ENCODE measurements around the gene TAAR1. TPM values are rescaled to one million over a fixed set of nuclear protein-coding genes. Genes with fewer than 3 reads are reported as not detected.

Gene TAAR1
- total and polyA plus RNA-seq, 2 donors (not counting 3 experiments of a cell fraction or from before 2014, with no cell fraction given), result not detected

DNA sequence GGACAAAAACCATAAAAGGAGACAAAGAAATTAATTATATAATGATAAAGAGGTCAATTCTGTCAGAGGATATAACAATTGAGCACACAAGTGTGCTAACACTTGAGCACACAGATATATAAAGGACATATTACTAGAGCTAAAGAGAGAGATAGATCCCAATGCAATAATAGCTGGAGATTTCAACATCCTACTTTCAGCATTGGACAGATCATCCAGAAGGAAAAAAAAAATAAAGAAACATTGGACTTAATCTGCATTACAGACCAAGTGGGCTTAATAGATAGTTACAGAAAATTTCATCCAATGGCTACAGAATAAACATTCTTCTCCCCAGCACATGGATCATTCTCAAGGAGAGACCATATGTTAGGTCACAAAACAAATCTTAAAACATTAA is 45.0 kb upstream of the TAAR1 start:
- no peak for FAIRE-seq
- no peak for DNase-seq (ENCODE audit: low read depth, low spot score)
- intact Hi-C loops (cut with micrococcal nuclease) (no loop called here), dilution Hi-C loops (cut with MboI; ENCODE audit: extremely low pct_ligation_motif_present, low sequenced_read_pairs) (no loop called here)
- H3K27ac ChIP-seq (ENCODE audit: insufficient read depth, low read depth, low read length), result no peak overlapping the region
- no peak overlapping the region for H3K4me2 ChIP-seq (ENCODE audit: insufficient read depth, low read length)
- POLR2A ChIA-PET, result no interaction called here
- H3K27me3 ChIP-seq (ENCODE audit: control insufficient read depth in 2 of 2, insufficient read depth in 2 of 2, low read length in 2 of 2), result peaks cover 1 to 4% of the 10 kb centered on the region in 2 experiments
- no peaks in the 10 kb centered on the region for H3K4me1 ChIP-seq (ENCODE audit: control insufficient read depth, extremely low read depth, insufficient read depth, low read length)
- no peak overlapping the region for H3K4me3 ChIP-seq (replicated peaks in 1 of 3; ENCODE audit: insufficient read depth in 1 of 3, low read depth in 1 of 3, low read length in 3 of 3)
- no TSS peak for BruUV-seq (replicated peaks)
- no peaks in the 10 kb centered on the region for H3K79me2 ChIP-seq (ENCODE audit: control insufficient read depth, insufficient read depth, low read length)
- TF ChIP-seq FOS (IDR thresholded peaks at IDR 0.05; ENCODE audit: borderline replicate concordance, insufficient read depth, low read length) (no peak), POLR2A (IDR thresholded peaks at IDR 0.05; ENCODE audit: low read depth, low read length) (no peak), MYC (IDR thresholded peaks at IDR 0.05; ENCODE audit: low read depth, low read length) (no peak), GATA2 (IDR thresholded peaks at IDR 0.05; ENCODE audit: insufficient read depth, insufficient read length, low read depth, low read length) (no peak)
- TF ChIP-seq, protein P1, sequence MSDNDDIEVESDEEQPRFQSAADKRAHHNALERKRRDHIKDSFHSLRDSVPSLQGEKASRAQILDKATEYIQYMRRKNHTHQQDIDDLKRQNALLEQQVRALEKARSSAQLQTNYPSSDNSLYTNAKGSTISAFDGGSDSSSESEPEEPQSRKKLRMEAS (IDR thresholded peaks at IDR 0.05; ENCODE audit: insufficient read depth, insufficient read length), result no peak
- no peaks in the 10 kb centered on the region for H3K36me3 ChIP-seq (ENCODE audit: control insufficient read depth in 2 of 2, extremely low read depth in 1 of 2, insufficient read depth in 2 of 2, low read length in 2 of 2)
- no peaks in the 10 kb centered on the region for H3K9me3 ChIP-seq (replicated peaks; ENCODE audit: control insufficient read depth, insufficient read depth, low read length)
- CTCF ChIA-PET, result interaction anchor here (1.2 to 2.6 kb wide), 2 partner anchors 24 to 34 kb away, joined by 3 to 7 read pairs; no protein-coding TSS in a partner anchor
- H3K9me1 ChIP-seq (replicated peaks; ENCODE audit: control insufficient read depth, extremely low read depth, insufficient read depth, low read length), result no peaks in the 10 kb centered on the region
- no peaks in the 10 kb centered on the region for H4K20me1 ChIP-seq (replicated peaks; ENCODE audit: control insufficient read depth, extremely low read depth, insufficient read depth, low read length)
- no peak overlapping the region for H2AFZ ChIP-seq (ENCODE audit: low read depth, low read length)
- H3K9ac ChIP-seq (replicated peaks; ENCODE audit: extremely low read depth, insufficient read depth, low read length), result no peak overlapping the region

DNA sequence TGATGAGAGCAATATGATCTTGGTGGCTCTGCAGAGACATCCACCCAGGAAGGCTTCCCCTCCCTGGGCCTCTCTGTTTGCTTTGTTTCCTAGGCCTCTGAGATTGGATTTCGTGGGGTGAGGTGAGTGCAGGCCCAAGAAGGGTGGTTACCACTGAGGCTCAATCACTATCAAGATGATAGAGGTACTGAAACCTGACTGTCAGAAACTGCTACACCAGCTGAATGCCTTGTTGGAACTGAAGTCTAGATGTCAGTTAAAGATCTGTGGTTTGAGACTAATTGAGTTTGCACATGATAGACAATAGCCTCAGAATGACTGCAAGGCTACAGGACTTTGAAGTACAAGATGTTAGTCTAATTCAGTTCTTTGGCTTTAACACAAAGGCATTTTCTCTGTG is 39.6 kb upstream of the TAAR1 start:
- TF ChIP-seq MYC (IDR thresholded peaks at IDR 0.05; ENCODE audit: low read depth, low read length), result no peak
- no peak for TF ChIP-seq GATA2 (IDR thresholded peaks at IDR 0.05; ENCODE audit: insufficient read depth, insufficient read length, low read depth, low read length)
- no peak for TF ChIP-seq EZH2 (IDR thresholded peaks at IDR 0.05; ENCODE audit: borderline replicate concordance, low read depth, low read length, severe bottlenecking)
- no peak for TF ChIP-seq JUN (IDR thresholded peaks at IDR 0.05; ENCODE audit: borderline replicate concordance, insufficient read depth, insufficient read length, low read depth)
- TF ChIP-seq, protein P1 (IDR thresholded peaks at IDR 0.05; ENCODE audit: insufficient read depth, insufficient read length), result no peak
- no peak for TF ChIP-seq FOS (IDR thresholded peaks at IDR 0.05; ENCODE audit: borderline replicate concordance, insufficient read depth, low read length)
- TF ChIP-seq POLR2AphosphoS5 (IDR thresholded peaks at IDR 0.05; ENCODE audit: insufficient read depth, low read depth, low read length), result no peak
- TF ChIP-seq, protein P2, sequence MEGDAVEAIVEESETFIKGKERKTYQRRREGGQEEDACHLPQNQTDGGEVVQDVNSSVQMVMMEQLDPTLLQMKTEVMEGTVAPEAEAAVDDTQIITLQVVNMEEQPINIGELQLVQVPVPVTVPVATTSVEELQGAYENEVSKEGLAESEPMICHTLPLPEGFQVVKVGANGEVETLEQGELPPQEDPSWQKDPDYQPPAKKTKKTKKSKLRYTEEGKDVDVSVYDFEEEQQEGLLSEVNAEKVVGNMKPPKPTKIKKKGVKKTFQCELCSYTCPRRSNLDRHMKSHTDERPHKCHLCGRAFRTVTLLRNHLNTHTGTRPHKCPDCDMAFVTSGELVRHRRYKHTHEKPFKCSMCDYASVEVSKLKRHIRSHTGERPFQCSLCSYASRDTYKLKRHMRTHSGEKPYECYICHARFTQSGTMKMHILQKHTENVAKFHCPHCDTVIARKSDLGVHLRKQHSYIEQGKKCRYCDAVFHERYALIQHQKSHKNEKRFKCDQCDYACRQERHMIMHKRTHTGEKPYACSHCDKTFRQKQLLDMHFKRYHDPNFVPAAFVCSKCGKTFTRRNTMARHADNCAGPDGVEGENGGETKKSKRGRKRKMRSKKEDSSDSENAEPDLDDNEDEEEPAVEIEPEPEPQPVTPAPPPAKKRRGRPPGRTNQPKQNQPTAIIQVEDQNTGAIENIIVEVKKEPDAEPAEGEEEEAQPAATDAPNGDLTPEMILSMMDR (IDR thresholded peaks at IDR 0.05; ENCODE audit: extremely low read depth in 1 of 2, insufficient read depth in 1 of 2, low read depth in 1 of 2, low read length in 2 of 2), result no peak
- no peak for TF ChIP-seq POLR2A (IDR thresholded peaks at IDR 0.05; ENCODE audit: low read depth, low read length)
- BruUV-seq (replicated peaks), result no TSS peak
- H3K79me2 ChIP-seq (ENCODE audit: control insufficient read depth, insufficient read depth, low read length), result no peaks in the 10 kb centered on the region
- peaks cover 9% of the 10 kb centered on the region for H3K4me1 ChIP-seq (ENCODE audit: control insufficient read depth, extremely low read depth, insufficient read depth, low read length)
- H4K20me1 ChIP-seq (replicated peaks; ENCODE audit: control insufficient read depth, extremely low read depth, insufficient read depth, low read length), result no peaks in the 10 kb centered on the region
- H2AFZ ChIP-seq (ENCODE audit: low read depth, low read length), result no peak overlapping the region
- no peak overlapping the region for H3K9ac ChIP-seq (replicated peaks; ENCODE audit: extremely low read depth, insufficient read depth, low read length)
- dilution Hi-C loops (cut with MboI; ENCODE audit: extremely low pct_ligation_motif_present, low sequenced_read_pairs), result no loop called here
- CTCF ChIA-PET, result interaction anchor here (1.4 kb wide), 1 partner anchor 28 kb away, joined by 5 read pairs; no protein-coding TSS in a partner anchor
- DNase-seq (ENCODE audit: low read depth, low spot score) (no peak), FAIRE-seq (no peak)
- no peak overlapping the region for H3K4me2 ChIP-seq (ENCODE audit: insufficient read depth, low read length)
- no peaks in the 10 kb centered on the region for H3K36me3 ChIP-seq (ENCODE audit: control insufficient read depth in 2 of 2, extremely low read depth in 1 of 2, insufficient read depth in 2 of 2, low read length in 2 of 2)
- no peak overlapping the region for H3K27ac ChIP-seq (ENCODE audit: insufficient read depth, low read depth, low read length)
- H3K27me3 ChIP-seq (ENCODE audit: control insufficient read depth in 2 of 2, insufficient read depth in 2 of 2, low read length in 2 of 2), result peaks cover 1 to 4% of the 10 kb centered on the region in 2 experiments
- POLR2A ChIA-PET, result no interaction called here
- H3K9me1 ChIP-seq (replicated peaks; ENCODE audit: control insufficient read depth, extremely low read depth, insufficient read depth, low read length), result no peaks in the 10 kb centered on the region
- no peak overlapping the region for H3K4me3 ChIP-seq (replicated peaks in 1 of 3; ENCODE audit: insufficient read depth in 1 of 3, low read depth in 1 of 3, low read length in 3 of 3)
- no peaks in the 10 kb centered on the region for H3K9me3 ChIP-seq (replicated peaks; ENCODE audit: control insufficient read depth, insufficient read depth, low read length)
- intact Hi-C loops (cut with micrococcal nuclease), result no loop called here
